ENCODE results near the gene C3orf85.

C3orf85 gene

GRCh38 chr3:109176726-109177125 is 40.2 kb downstream of the C3orf85 start (continued):
- TF ChIP-seq SCRT2 (tag by site-specific recombination; IDR thresholded peaks at IDR 0.05) (no peak), ZNF19 (tag by site-specific recombination; IDR thresholded peaks at IDR 0.05; ENCODE audit: low read depth) (no peak), ZNF335 (tag by site-specific recombination; conservative IDR thresholded peaks at IDR 0.05) (no peak)

- POLR2A ChIA-PET = no interaction called here
- no peak overlapping the region for H3K27ac ChIP-seq (ENCODE audit: extremely low read depth, low read depth, low read length)
- H3K36me3 ChIP-seq (ENCODE audit: control insufficient read depth in 2 of 2, insufficient read depth in 1 of 2, low read length in 2 of 2) = no peaks in the 10 kb centered on the region
- no peaks in the 10 kb centered on the region for H3K9me3 ChIP-seq (ENCODE audit: control insufficient read depth, insufficient read depth, low read depth, low read length)
- H3K4me1 ChIP-seq (ENCODE audit: control insufficient read depth, insufficient read depth, low read length) = no peaks in the 10 kb centered on the region
- TF ChIP-seq ZNF426 (tag by site-specific recombination; IDR thresholded peaks at IDR 0.05) = no peak
- TF ChIP-seq ZNF121 (tag by site-specific recombination; IDR thresholded peaks at IDR 0.05) = no peak
- no peak for TF ChIP-seq ZNF488 (tag by site-specific recombination; IDR thresholded peaks at IDR 0.05)
- TF ChIP-seq ATF2 (tag by site-specific recombination; IDR thresholded peaks at IDR 0.05; ENCODE audit: low read depth) = no peak
- TF ChIP-seq ZNF530 (tag by site-specific recombination; IDR thresholded peaks at IDR 0.05; ENCODE audit: low read depth) = no peak
- TF ChIP-seq ZNF23 (tag by site-specific recombination; IDR thresholded peaks at IDR 0.05; ENCODE audit: borderline replicate concordance) = no peak
- no peak for TF ChIP-seq ZNF513 (tag by site-specific recombination; IDR thresholded peaks at IDR 0.05)
- TF ChIP-seq SETDB1 (IDR thresholded peaks at IDR 0.05; ENCODE audit: insufficient read length, low read length) = no peak
- no peak for TF ChIP-seq FEZF1 (tag by site-specific recombination; IDR thresholded peaks at IDR 0.05)
- TF ChIP-seq ZNF48 (tag by site-specific recombination; IDR thresholded peaks at IDR 0.05) = no peak
- TF ChIP-seq ZNF768 (tag by site-specific recombination; IDR thresholded peaks at IDR 0.05) = no peak
- CTCF ChIA-PET = no interaction called here
- no peak overlapping the region for H3K4me3 ChIP-seq (ENCODE audit: low read depth, low read length)
These were observed 41.4 kb downstream of the C3orf85 start for GRCh38 chr3:109177908-109178307.

- ChIA-PET POLR2A (no interaction called here), CTCF (no interaction called here)
- TF ChIP-seq ELK4 (IDR thresholded peaks at IDR 0.05; ENCODE audit: borderline replicate concordance, low read depth, low read length) (no peak), ZNF518A (tag by site-specific recombination; conservative IDR thresholded peaks at IDR 0.05; ENCODE audit: low read depth) (no peak), ZNF16 (tag by site-specific recombination; IDR thresholded peaks at IDR 0.05; ENCODE audit: low read depth) (no peak)
- Histone ChIP-seq H3K9me3 (ENCODE audit: control insufficient read depth, insufficient read depth, low read depth, low read length) (no peaks in the 10 kb centered on the region), H3K4me3 (ENCODE audit: low read depth, low read length) (no peak overlapping the region), H3K36me3 (ENCODE audit: control insufficient read depth in 2 of 2, insufficient read depth in 1 of 2, low read length in 2 of 2) (no peaks in the 10 kb centered on the region), H3K27ac (ENCODE audit: extremely low read depth, low read depth, low read length) (no peak overlapping the region), H3K4me1 (ENCODE audit: control insufficient read depth, insufficient read depth, low read length) (no peaks in the 10 kb centered on the region)
These were observed 42.2 kb downstream of the C3orf85 start for GRCh38 chr3:109178708-109179107.
